Measurements from ENCODE around the gene SRGN.
"Not testable (repeated sequence)": the region's sequence is repeated elsewhere in the genome, so short reads cannot be mapped to it uniquely, and the experiment has no call there.

The SRGN gene, protein sequence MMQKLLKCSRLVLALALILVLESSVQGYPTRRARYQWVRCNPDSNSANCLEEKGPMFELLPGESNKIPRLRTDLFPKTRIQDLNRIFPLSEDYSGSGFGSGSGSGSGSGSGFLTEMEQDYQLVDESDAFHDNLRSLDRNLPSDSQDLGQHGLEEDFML

DNA sequence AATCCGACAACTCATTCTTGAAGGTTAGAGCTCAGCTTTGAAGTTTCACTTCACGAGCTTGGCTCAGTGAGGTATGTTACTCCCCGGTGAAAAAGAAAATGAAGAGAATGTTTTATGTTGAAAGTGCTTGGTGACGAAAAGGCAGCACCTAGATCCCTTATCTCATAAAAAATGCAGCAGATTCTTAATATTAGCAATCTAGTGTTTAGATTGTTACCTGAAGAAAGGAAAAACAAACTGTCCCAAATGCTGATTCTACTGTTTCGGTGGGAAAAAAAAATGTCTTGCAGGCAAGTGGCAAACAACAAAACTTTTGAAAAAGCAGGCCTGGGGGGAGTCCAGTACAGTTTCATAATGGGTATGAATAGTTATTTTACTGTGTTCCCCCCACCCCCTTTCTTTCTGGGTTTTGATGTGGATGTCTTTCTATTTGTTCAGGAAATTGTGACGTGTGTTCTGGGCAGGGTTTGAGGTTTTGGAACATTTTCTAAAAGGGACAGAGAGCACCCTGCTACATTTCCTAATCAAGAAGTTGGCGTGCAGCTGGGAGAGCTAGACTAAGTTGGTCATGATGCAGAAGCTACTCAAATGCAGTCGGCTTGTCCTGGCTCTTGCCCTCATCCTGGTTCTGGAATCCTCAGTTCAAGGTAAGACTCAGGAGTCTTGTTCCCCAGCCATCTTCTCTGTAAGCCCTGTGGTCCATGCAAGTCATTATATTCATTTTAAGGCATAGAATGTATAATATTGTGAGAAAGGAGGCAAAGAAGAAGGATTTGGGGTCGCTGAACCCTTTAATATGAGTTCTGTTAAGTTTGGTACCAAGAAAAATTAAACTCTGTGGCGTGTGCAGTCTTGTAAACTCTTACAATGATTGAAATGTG, at the start of gene SRGN:
SRGN (plus strand) TSS at position 514 of the 881 bp plus-strand sequence; CDS start at position 569, 55 bp downstream.
- DNase-seq (ENCODE audit: low read depth in 2 of 3, low spot score in 1 of 3) = peak; percentile 57 to 77 (median 62)

DNA sequence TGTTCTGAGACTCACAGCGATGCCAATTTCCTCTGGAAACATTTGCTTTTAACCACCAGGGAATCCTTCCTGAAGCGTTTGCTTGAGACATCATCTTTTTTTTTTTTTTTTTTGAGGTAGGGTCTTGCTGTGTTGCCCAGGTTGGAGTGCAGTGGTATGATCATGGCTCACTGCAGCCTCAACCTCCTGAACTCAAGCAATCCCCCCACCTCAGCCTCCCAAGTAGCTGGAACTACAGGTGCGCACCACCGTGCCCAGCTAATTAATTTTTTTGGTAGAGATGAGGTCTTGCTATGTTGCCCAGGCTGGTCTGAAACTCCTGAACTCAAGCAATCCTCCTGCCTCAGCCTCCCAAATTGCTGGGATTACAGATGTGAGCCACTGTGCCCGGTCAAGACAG, 47.0 kb upstream of the SRGN start:
- not testable (repeated sequence) for DNase-seq (ENCODE audit: low read depth in 2 of 3, low spot score in 1 of 3)

DNA sequence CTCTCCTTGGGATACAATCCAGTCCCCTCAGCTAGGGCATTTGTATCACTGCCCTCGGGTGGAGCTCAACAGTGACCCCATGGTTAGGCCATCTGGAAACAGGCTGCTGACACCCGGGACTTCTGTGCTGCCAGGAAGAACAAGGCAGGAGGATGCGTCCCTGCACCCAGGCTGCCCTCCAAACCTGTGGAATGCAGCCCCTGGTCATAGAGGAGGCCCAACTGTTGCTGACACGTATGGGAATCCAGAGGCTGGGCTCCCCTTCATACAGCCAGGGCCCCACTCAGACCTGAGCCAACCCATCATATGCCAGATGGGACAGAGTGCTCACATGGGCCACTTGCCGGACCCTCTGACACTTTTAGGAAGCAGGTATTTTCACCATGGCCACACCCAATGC, 45.5 kb upstream of the SRGN start:
- DNase-seq (ENCODE audit: low read depth in 2 of 3, low spot score in 1 of 3) = no peak

DNA sequence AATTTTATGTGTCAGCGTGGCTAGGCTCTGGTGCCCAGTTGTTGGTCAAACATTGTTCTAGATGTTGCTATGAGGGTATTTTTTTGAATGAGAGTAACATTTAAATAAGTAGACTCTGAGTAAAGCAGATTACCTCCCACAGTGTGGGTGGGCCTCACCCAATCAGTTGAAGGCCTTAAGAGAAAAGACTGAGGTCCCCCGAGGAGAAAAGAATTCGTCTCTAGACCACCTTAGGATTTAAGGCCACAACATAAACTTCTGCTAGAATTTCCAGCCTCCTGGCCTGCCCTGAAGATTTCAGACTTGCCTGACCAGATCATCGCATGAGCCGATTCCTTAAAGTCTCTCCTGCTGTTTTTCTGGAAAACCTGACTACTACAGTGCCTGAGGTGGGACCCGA, 45.1 kb upstream of the SRGN start:
- no peak for DNase-seq (ENCODE audit: low read depth in 2 of 3, low spot score in 1 of 3)

DNA sequence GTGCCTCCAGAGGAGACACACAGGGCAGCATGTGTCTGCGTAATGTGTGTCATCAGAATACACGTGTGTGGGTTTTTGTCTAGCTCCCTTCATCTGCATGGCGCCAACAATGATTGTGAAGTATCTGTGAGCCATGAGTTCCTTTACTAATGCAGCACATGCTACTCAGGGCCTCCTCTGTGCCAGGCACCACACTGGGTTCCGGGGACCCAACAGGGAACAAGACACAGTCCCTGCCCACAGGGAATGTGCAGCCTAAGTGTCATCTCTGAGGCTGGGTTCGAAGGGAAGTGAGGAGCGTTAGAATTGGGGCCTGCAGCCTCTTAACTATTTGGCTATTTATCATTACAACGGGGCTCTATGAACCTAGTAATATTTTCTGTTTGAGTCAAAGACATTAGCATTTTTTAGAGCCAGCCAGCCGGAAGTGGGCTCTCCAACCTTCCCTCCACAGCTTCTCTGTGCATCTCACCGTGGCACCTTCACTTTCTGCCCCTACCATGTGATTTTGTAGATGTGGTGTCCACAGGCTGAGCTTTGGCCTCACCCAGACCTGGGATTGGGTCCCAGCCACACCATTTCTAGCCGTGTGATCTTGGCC, 43.9 kb upstream of the SRGN start:
- DNase-seq (ENCODE audit: low read depth in 2 of 3, low spot score in 1 of 3) = no peak

DNA sequence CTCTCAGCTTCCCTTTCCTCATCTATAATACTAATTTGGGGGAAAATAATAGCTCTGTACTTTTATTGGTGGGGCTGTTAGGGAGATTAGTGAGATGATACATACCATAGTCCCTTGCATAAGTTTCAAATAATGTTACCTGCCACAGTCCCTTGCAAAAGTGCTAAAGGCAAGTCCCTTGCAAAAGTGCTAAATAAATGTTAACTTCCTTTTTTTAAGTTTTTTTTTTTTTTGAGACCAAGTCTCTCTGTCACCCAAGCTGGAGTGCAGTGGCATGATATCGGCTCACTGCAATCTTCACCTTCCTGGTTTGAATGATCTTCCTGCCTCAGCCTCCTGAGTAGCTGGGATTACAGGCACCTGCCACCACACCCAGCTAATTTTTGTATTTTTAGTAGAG, 43.4 kb upstream of the SRGN start:
- DNase-seq (ENCODE audit: low read depth in 2 of 3, low spot score in 1 of 3) = no peak

DNA sequence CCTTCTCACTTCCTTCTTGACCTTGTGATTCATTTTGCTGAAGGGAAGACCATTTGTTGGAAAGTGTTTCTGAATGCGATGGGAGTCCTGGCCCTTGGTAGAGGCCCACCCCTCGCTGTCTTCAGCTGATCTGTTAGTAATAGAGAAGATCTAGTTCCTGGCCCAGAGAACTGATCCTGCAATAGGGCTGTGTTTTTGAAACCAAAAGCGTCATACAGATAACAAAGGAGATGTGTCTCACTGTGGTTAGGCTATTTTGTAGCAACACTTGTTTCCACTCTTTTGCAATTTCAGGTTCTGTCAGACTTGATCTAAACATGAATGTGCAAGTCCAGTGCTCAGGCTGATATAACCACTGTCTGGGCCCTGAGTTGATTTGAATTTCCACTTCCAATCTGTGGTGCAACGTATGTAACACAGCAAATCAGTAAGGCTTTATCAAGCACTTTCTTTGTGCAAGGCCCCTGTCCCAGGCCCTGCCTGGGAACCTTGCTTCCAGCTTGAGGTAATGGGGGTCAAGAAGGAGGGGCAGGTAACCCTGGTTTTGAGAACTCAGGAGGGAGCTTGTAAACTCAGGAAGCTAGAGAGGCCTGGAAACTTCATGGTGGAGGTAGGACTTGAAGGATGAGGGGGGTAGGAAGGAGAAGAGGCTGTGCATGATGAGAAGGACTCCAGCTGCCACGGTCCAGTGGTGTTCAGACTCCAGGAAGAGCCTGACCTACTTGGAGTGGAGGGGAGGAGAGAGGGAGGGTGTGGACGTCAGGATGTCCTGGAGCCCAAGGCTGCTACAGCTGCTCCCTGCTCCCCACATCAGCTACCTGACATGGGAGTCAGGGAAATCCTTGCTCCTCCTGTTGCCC, 42.2 kb upstream of the SRGN start:
- DNase-seq (ENCODE audit: low read depth in 2 of 3, low spot score in 1 of 3) = no peak

DNA sequence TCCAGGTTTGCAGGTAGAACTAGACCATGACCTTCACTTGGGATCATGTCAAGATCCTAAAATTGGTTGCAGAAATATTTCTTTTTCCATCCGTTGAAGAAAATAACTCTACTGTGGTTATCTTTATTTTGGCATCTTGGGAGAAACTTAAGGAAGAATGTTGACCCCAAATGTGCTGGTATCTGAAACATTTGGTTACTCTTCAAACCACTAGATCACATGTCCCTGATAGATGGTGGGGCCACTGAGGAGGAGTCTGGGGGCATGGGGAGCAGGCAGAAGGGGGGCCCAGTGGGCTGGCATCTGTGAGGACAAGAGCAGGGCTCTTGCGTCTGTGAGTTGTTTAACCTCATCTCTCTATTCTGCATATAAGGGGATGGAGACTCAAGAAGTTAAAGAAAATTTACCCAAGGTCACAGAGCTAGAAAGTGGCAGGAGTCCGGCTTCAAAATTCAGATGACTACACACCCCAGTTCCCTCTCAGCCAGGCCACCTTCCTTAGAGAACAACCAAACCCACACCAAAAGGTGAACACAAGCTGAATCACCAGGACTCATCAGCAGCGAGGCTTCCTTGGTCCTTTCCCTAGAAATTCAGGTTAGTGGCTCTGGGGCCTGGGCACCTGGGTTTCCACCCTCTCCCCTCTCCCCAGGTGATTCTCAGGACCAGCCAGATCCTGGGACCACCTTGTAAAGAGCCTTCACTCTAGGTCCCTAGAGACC, 40.6 kb upstream of the SRGN start:
- DNase-seq (ENCODE audit: low read depth in 2 of 3, low spot score in 1 of 3) = no peak

DNA sequence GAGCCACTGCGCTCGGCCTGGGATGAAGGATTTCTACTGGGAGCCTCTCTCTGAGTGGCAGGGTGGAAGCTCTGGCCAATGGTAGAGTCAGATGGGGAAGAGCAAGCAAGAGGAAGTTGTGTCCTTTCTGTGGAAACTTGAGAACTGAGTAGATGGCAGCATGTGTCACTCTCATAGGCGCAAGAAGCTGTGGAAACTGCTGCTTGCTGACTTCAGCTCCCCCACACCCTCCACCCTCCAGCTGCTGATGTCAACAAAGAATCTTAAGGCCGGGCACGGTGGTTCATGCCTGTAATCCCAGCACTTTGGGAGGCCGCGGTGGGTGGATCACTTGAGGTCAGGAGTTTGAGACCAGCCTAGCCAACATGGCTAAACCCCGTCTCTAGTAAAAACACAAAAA, 39.8 kb upstream of the SRGN start:
- DNase-seq (ENCODE audit: low read depth in 2 of 3, low spot score in 1 of 3) = peak in 1 of 3 donors; percentile 39

DNA sequence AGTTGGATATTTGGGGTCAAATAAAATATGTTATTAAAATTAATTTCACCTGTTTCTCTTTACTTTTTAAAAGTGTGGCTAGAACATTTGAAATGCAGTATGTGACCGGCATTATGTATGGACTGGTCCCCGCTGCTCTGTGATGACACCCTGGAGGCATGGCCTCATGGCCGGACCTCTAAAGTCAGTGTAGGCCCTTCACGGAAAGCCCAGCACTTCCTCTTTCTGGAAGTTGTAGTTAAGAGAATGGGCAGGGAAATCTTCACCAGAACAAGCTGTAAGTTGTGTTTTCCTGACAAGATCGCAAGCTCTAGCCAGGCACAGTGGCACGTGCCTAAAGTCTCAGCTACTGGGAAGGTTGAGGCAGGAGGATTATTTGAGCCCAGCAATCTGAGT, 38.3 kb upstream of the SRGN start:
- DNase-seq (ENCODE audit: low read depth in 2 of 3, low spot score in 1 of 3) = no peak

DNA sequence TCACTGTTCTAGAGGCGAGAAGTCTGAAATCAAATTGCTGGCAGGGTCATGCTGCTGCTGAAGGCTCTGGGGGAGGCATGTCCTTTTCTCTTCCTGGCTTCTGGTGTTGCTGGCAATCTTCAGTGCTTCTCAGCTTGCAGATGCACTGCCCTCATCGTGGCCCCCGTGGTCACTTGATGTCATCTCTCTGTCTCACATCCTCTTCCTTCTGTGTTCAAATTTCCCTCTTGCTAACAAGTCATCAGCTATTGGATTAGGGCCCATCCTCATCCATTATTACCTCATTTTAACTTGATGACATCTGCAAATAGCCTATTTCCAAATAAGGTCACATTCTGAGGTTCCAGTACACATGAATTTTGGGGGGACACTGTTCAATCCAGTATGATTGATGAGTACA, 36.6 kb upstream of the SRGN start:
- DNase-seq (ENCODE audit: low read depth in 2 of 3, low spot score in 1 of 3) = no peak

DNA sequence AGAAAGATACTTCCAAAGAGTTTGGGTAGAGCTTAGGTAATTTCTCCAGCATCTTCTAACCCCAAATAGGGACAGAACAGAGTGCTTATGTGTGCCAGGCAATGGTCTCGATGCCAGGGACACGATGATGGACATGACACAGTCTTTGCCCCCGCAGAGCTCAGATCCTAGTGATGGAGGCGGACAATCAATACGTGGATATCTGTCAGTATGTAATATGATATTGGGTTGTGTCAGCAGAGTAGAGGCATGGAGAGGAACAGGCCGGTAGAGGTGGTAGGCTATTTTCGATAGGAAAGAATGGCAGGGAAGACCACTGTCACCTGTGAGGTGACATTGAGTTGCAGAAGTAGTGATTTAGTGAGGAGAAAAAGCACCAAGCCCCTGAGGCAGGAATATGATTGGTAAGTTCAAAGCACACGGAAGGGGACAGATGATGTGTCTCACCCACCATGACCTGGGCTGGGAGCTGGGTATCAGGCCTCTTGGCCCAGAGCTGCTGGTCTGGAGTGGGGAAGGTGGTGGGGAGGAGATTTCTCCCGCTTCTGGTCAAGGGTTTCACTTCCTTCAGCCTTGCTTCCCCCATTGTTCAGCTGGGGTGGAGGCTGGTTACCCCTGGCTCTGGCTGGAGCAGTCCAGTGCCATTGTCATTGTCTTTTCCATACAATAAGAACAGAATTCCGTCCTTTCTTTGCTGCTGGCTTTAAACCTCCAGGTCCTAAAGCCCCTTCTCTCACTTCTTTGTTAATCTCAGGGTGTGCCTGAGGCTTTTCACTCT, 36.0 kb upstream of the SRGN start:
- no peak for DNase-seq (ENCODE audit: low read depth in 2 of 3, low spot score in 1 of 3)

DNA sequence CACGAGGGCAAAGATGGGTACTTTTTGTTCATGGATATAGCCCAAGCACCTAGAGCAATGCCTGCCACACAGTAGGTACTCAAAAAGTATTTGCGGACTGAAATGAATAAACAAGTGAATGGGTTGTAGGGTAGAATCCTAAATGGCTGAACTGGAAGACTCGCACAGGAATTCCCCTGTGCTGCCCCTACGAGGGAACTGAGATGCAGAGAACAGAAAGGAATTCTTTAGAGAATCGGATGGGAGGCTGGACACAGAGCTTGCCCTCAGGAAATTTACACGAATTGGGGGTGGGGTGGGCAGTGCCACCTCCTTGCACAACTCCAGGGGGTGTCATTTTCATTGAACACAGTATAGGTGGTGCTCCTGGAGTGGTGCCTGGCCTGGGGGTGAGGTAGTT, 35.2 kb upstream of the SRGN start:
- no peak for DNase-seq (ENCODE audit: low read depth in 2 of 3, low spot score in 1 of 3)

DNA sequence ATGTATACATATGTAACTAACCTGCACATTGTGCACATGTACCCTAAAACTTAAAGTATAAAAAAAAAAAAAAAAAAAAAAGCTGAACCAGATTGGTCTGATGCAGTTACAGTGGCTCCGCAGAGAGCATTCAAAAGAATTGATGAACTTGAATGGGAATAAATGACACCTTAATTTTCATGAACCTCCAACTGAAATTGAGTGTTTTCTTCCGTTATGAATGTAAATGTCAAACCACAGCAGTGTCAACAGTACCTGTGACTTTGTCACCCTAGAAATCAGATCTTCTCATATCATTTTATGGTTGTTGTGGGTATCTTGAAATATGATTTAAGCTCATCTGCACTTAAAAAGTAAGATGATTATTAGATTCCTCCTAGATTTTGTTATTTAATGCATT, 32.7 kb upstream of the SRGN start:
- no peak for DNase-seq (ENCODE audit: low read depth in 2 of 3, low spot score in 1 of 3)

DNA sequence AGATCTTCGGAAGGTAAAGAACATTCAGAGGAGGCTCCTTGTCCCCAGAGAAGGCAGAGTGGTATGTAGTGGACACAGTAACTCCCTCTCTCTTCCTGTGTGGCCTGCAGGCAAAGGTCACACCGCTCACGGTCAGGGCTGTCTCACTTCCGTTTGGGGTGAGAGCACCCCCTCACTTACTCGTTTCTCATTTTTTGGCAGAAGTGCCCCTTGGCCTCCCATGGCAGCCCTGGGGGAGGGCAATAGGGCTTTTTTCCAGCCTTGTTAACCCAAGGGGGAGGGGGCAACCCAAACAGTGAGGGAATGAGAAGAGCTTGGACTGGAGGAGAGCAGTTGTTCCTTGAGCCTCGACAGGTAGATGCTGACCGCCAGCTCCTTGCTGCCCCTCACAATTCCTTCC, 31.8 kb upstream of the SRGN start:
- no peak for DNase-seq (ENCODE audit: low read depth in 2 of 3, low spot score in 1 of 3)

DNA sequence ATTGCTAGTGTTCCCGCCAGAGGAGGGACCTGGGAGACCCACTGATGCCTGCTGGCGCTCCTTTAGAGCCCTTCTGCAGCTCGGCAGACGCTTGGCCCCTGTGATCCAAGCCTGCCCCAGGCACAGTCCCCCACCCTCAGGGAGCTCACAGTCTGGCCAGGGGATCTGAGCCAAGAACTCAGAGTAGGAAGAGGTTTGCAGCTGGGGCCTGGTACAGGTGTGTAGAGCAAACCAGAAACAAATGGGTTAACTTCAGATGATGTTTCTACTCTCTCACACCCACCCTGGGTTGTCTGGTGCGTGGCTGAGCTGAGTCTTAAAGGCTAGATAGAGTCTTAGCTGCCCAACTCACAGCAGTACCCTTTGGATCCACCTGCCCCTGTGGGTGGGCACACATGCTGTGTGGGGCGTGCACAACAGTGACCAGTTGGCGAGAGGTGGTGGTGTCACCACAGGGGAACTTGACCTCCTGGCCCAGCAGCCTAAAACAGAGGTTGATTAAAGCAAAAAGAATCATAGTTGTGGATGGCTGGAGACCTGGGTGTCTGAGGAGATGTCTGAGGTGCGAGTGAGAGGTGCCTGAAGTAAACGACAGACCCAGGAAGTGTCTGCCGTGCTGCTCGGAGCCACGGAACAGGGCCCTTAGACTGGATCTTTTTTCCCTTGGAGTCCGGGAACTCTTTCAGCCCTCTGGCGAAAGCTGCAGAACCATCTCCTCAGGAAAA, 31.2 kb upstream of the SRGN start:
- DNase-seq (ENCODE audit: low read depth in 2 of 3, low spot score in 1 of 3) = no peak

DNA sequence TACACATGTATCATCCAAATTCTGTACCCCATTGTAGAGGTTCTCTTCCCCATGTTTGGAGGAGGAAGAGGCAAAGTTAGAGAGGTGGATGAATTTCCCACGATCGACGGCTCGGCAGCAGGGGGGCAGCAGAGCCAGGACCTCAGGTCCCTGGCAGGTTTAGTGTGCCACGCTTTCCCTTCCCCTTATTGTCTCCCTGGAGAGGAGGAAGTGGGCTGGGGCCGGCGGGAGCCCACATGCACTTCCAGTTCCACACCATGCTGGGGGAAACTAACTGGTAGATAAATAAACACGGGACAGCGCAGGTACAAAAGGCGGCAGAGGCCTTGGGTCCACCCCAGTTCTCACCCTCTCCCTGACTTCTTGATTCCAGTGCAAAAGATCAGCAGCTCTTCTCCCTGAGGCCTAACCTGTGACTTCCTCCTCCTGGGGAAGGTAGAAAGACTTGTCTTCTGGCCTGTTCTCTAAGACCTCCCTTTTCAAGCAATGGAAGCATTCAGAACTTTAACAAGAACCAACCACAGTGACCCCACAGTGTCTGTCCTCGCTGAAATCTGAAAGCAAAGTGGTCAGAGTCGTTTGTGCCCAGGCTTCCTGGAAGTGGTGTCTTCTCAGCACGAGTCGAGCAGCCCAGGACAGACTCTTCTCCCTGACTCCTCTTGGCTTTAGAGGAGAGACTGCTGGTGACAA, 30.5 kb upstream of the SRGN start:
- no peak for DNase-seq (ENCODE audit: low read depth in 2 of 3, low spot score in 1 of 3)

DNA sequence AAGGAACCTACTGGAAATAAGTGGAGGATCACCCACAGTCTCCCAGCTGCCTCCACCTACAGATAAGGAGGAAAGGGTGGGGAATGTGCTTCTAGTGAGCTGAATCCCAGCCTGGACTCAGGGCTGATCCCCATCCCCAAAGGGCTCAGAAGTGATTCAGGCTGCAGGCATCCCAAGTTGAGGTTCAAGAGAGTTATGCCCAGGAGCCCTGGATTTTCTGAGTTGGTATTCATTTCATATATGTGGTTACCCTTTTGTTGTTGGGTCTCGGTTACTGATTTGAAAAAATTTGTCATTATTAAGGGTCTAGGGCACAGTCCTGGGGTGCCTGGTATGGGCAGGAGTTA, 30.0 kb upstream of the SRGN start:
- no peak for DNase-seq (ENCODE audit: low read depth in 2 of 3, low spot score in 1 of 3)
